Fibroblast of lung (primary cell): ENCODE measurements around the gene CHRNA10. TPM values are rescaled to one million over a fixed set of nuclear protein-coding genes. Genes with fewer than 3 reads are reported as not detected.
A peak's percentile ranks its signal among the peaks of the same experiment; 100 is the strongest.

Experiments used
- DNase-seq, 2 donors: peaks; one replicate each; pipeline versions ENCODE4 v3.0.0 to v3.0.0-alpha.2; 2010; ENCODE audit warnings: low read depth in 2 of 2
- H2AFZ ChIP-seq: 2 replicates; pipeline ENCODE4 v1.5.1; 2012; ENCODE audit warnings: low read length, control low read depth, inconsistent platforms
- H3K27ac ChIP-seq: 2 replicates; pipeline ENCODE4 v1.5.1; 2011; ENCODE audit warnings: low read length, control low read depth; ENCODE audit not compliant: insufficient read depth
- H3K27me3 ChIP-seq: 2 replicates; pipeline ENCODE4 v1.5.1; 2011; ENCODE audit warnings: mild to moderate bottlenecking, low read length; ENCODE audit not compliant: control insufficient read depth, insufficient read depth
- H3K36me3 ChIP-seq: 2 replicates; pipeline ENCODE4 v1.5.1; 2011; ENCODE audit warnings: low read length; ENCODE audit not compliant: control insufficient read depth, insufficient read depth
- H3K4me1 ChIP-seq: 2 replicates; pipeline ENCODE4 v1.5.1; 2011; ENCODE audit warnings: low read length; ENCODE audit not compliant: control insufficient read depth, insufficient read depth; ENCODE audit errors: extremely low read depth
- H3K4me2 ChIP-seq: 2 replicates; pipeline ENCODE4 v1.5.1; 2011; ENCODE audit warnings: low read length, control low read depth; ENCODE audit not compliant: insufficient read depth; ENCODE audit errors: extremely low read depth
- H3K4me3 ChIP-seq, 4 experiments: fragments of 200-600 bp in 1 of 4; sonication (generic) in 1 of 4; replicated peaks in 1 of 4; 2 replicates each; pipeline ENCODE4 v1.5.1; 2011 to 2016; ENCODE audit warnings: low read length in 4 of 4, low read depth in 3 of 4, mild to moderate bottlenecking in 3 of 4, control low read depth in 2 of 4, inconsistent platforms in 1 of 4, mixed read lengths in 1 of 4; ENCODE audit not compliant: insufficient read depth in 1 of 4; ENCODE audit errors: control extremely low read depth in 1 of 4
- H3K79me2 ChIP-seq: 2 replicates; pipeline ENCODE4 v1.5.1; 2012; ENCODE audit warnings: mild to moderate bottlenecking, low read length, inconsistent platforms; ENCODE audit not compliant: control insufficient read depth, insufficient read depth
- H3K9ac ChIP-seq: 2 replicates; pipeline ENCODE4 v1.5.1; 2011; ENCODE audit warnings: mild to moderate bottlenecking, low read length, control low read depth; ENCODE audit not compliant: insufficient read depth
- H3K9me3 ChIP-seq: 2 replicates; pipeline ENCODE4 v1.5.1; 2012; ENCODE audit warnings: low read depth, low read length; ENCODE audit not compliant: control insufficient read depth, insufficient read depth
- H4K20me1 ChIP-seq: 2 replicates; pipeline ENCODE4 v1.5.1; 2011; ENCODE audit warnings: low read length; ENCODE audit not compliant: control insufficient read depth, insufficient read depth; ENCODE audit errors: extremely low read depth
- EZH2 ChIP-seq: IDR thresholded peaks from 2 replicates; pipeline ENCODE4 v1.5.1; 2012; ENCODE audit warnings: low read length, control low read depth, mild to moderate bottlenecking; ENCODE audit errors: missing control alignments
- polyA plus RNA-seq, 2 donors: library from polyadenylated mRNA; depleted of rRNA in 1 of 2; stranded (reverse) in 1 of 2; unstranded in 1 of 2; fragments of >200 nt; gene quantifications; 2 replicates each; pipeline ENCODE4 v1.2.1, GENCODE V29; 2011 to 2012; ENCODE audit warnings: missing spikeins in 1 of 2
- total RNA-seq: library from RNA; depleted of rRNA; stranded (reverse); fragments of >200 nt; gene quantifications from 2 replicates; pipeline ENCODE4 v1.2.1, GENCODE V29; 2014
- TF ChIP-seq, protein P1 (sequence below), 2 donors: IDR thresholded peaks in 1 of 2; conservative IDR thresholded peaks in 1 of 2; 1 replicate in 1 of 2; 2 replicates in 1 of 2; pipeline ENCODE4 v1.5.1; 2011 to 2012; ENCODE audit warnings: low read length in 2 of 2, control low read depth in 1 of 2, inconsistent platforms in 1 of 2, low read depth in 1 of 2, mild to moderate bottlenecking in 1 of 2

CHRNA10 gene
- total and polyA plus RNA-seq, 2 donors (not counting 1 experiment from before 2014, with no cell fraction given), result 0.16 to 0.50 TPM

GRCh38 chr11:3675971-3676370 is 4.8 kb upstream of the CHRNA10 start:
- Histone ChIP-seq H3K79me2 (no peaks in the 10 kb centered on the region), H3K9ac (no peak overlapping the region), H3K4me1 (no peaks in the 10 kb centered on the region), H3K27me3 (no peaks in the 10 kb centered on the region), H3K4me3 (no peak overlapping the region), H3K36me3 (peaks cover 16% of the 10 kb centered on the region), H4K20me1 (no peaks in the 10 kb centered on the region), H3K27ac (no peak overlapping the region), H2AFZ (no peak overlapping the region), H3K9me3 (no peaks in the 10 kb centered on the region), H3K4me2 (no peak overlapping the region)
- TF ChIP-seq, protein P1, sequence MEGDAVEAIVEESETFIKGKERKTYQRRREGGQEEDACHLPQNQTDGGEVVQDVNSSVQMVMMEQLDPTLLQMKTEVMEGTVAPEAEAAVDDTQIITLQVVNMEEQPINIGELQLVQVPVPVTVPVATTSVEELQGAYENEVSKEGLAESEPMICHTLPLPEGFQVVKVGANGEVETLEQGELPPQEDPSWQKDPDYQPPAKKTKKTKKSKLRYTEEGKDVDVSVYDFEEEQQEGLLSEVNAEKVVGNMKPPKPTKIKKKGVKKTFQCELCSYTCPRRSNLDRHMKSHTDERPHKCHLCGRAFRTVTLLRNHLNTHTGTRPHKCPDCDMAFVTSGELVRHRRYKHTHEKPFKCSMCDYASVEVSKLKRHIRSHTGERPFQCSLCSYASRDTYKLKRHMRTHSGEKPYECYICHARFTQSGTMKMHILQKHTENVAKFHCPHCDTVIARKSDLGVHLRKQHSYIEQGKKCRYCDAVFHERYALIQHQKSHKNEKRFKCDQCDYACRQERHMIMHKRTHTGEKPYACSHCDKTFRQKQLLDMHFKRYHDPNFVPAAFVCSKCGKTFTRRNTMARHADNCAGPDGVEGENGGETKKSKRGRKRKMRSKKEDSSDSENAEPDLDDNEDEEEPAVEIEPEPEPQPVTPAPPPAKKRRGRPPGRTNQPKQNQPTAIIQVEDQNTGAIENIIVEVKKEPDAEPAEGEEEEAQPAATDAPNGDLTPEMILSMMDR (conservative IDR thresholded peaks at IDR 0.05 in 1 of 2, IDR thresholded peaks at IDR 0.05 in 1 of 2; ENCODE audit: low read depth in 1 of 2, low read length in 2 of 2), result no peak
- TF ChIP-seq EZH2, result no peak
- DNase-seq, result no peak

DNA sequence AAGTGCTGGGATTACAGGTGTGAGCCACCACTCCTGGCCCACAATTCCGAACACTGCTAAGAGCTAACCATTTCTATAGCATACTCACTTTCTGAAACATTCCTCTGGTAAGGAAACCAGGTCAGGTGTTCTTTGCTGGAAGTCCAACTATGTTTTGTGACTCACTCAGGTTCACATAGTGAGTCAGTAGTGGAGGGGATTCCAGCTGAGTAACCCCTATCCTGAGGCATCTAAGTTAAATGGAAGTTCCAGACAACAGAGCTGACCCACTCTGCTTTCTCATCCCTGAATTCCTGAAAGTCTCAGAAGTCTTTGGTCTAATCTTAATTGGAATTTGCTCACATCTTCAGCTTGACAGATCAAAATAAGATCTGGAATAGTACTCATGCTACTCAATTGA is 3.0 kb upstream of the CHRNA10 start:
- peaks cover 16% of the 10 kb centered on the region for H3K36me3 ChIP-seq
- H3K9ac ChIP-seq, result no peak overlapping the region
- H3K4me2 ChIP-seq, result no peak overlapping the region
- no peaks in the 10 kb centered on the region for H3K9me3 ChIP-seq
- no peaks in the 10 kb centered on the region for H3K4me1 ChIP-seq
- peak in 1 of 2 donors; percentile 92 for DNase-seq
- no peaks in the 10 kb centered on the region for H4K20me1 ChIP-seq
- no peaks in the 10 kb centered on the region for H3K79me2 ChIP-seq
- no peaks in the 10 kb centered on the region for H3K27me3 ChIP-seq
- no peak overlapping the region for H3K27ac ChIP-seq
- no peak overlapping the region for H2AFZ ChIP-seq
- no peak overlapping the region for H3K4me3 ChIP-seq
- TF ChIP-seq EZH2, result no peak
- TF ChIP-seq, protein P1 (conservative IDR thresholded peaks at IDR 0.05 in 1 of 2, IDR thresholded peaks at IDR 0.05 in 1 of 2; ENCODE audit: low read depth in 1 of 2, low read length in 2 of 2), result no peak

- Histone ChIP-seq H3K9me3 (no peaks in the 10 kb centered on the region), H3K27ac (no peak overlapping the region), H4K20me1 (no peaks in the 10 kb centered on the region), H2AFZ (no peak overlapping the region), H3K4me1 (no peaks in the 10 kb centered on the region), H3K79me2 (no peaks in the 10 kb centered on the region), H3K4me2 (no peak overlapping the region), H3K36me3 (peaks cover 15% of the 10 kb centered on the region), H3K9ac (no peak overlapping the region), H3K27me3 (no peaks in the 10 kb centered on the region), H3K4me3 (no peak overlapping the region)
- TF ChIP-seq, protein P1 (conservative IDR thresholded peaks at IDR 0.05 in 1 of 2, IDR thresholded peaks at IDR 0.05 in 1 of 2; ENCODE audit: low read depth in 1 of 2, low read length in 2 of 2), result no peak
- TF ChIP-seq EZH2, result no peak
- no peak for DNase-seq
Measured at GRCh38 chr11:3669742-3670183, 1.4 kb downstream of the CHRNA10 start.
